ENCODE results near the gene ZNF280C.
"Not testable (repeated sequence)": the region's sequence is repeated elsewhere in the genome, so short reads cannot be mapped to it uniquely, and the experiment has no call there.

Gene ZNF280C

DNA sequence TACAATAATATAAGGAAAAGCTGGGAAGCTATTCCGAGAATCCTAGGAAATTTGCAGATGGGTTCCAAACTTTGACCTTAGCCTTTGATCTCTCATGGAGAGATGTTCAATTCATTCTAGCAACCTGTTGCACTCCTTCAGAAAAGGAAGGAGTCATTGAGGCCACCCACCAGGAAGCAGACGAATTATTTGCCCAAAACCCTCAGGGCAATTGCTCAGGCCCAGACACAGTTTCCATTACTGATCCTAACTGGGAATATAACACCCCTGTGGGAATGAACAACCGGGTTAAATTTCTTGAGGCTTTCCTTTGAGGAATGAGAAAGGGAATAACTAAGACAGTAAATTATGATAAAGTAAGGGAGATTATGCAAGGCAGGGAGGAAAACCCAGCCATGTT, 13.5 kb upstream of the ZNF280C start:
- H3K9me3 ChIP-seq (ENCODE audit: control insufficient read depth, insufficient read depth, low read length): peaks cover 7% of the 10 kb centered on the region
- no peak overlapping the region for H3K9ac ChIP-seq (ENCODE audit: low read depth, low read length)
- no peaks in the 10 kb centered on the region for H3K36me3 ChIP-seq (ENCODE audit: insufficient read depth, low read length)
- H3K4me1 ChIP-seq (ENCODE audit: insufficient read depth, low read length): peaks cover 26% of the 10 kb centered on the region

DNA sequence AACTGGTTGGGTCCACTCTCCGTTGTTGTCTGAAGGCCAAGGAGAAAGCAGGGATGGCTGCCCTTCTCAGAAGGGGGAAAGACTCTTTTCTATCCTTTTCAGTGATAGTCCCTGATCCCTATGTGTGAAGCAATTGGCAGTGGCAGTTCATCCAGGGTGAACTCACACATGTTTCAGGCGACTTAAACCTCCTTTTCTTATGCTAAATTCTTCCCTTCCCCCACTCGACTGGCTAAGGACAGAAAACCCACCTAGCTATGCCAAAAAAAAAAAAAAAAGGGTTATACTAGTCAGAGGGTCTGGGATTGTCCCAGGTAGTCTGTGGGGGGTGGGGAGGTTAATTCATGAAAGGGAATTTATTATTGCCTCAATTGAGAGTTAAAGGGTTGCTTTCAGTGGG, 12.2 kb upstream of the ZNF280C start:
- Histone ChIP-seq H3K9me3 (ENCODE audit: control insufficient read depth, insufficient read depth, low read length) (peaks cover 7% of the 10 kb centered on the region), H3K36me3 (ENCODE audit: insufficient read depth, low read length) (no peaks in the 10 kb centered on the region), H3K4me1 (ENCODE audit: insufficient read depth, low read length) (peaks cover 26% of the 10 kb centered on the region), H3K9ac (ENCODE audit: low read depth, low read length) (peak overlapping the region; percentile 29; the same call in 1 of the 2 replicates)

DNA sequence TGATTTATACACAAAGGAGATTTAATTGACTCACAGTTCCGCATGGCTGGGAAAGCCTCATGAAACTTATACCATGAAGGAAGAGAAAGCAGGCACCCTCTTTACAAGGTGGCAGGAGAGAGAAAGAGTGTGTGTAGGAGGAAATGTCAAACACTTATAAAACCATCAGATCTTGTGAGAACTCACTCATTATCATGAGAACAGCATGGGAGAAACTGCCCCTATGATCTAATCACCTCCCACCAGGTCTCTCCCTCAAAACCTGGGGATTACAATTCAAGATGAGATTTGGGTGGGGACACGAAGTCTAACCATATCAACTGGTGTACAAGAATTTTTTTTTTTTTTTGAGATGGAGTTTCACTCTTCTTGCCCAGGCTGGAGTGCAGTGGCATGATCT, 3.6 kb upstream of the ZNF280C start:
- not testable (repeated sequence) for H3K9ac ChIP-seq (ENCODE audit: low read depth, low read length); H3K4me1 ChIP-seq (ENCODE audit: insufficient read depth, low read length); H3K36me3 ChIP-seq (ENCODE audit: insufficient read depth, low read length); H3K9me3 ChIP-seq (ENCODE audit: control insufficient read depth, insufficient read depth, low read length)

DNA sequence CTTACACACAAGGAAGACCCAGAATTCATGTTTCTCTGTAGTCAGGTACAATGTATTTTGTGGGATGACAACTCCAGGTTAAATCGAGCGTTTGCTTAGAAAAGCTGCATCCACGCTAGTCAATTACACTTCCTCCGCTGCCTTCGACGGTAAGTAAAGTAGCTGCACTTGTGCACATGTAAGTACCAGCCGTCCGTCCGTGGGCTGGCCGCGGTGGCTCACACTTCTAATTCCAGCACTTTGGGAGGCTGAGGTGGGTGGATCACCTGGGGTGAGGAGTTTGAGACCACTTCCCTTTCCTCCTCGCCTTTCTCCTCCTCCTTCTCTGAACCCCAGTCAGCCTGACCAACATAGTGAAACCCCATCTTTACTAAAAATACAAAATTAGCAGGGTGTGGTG, 692 bp upstream of the ZNF280C start:
- H3K9me3 ChIP-seq (ENCODE audit: control insufficient read depth, insufficient read depth, low read length); H3K9ac ChIP-seq (ENCODE audit: low read depth, low read length); H3K36me3 ChIP-seq (ENCODE audit: insufficient read depth, low read length); H3K4me1 ChIP-seq (ENCODE audit: insufficient read depth, low read length): not testable (repeated sequence)

DNA sequence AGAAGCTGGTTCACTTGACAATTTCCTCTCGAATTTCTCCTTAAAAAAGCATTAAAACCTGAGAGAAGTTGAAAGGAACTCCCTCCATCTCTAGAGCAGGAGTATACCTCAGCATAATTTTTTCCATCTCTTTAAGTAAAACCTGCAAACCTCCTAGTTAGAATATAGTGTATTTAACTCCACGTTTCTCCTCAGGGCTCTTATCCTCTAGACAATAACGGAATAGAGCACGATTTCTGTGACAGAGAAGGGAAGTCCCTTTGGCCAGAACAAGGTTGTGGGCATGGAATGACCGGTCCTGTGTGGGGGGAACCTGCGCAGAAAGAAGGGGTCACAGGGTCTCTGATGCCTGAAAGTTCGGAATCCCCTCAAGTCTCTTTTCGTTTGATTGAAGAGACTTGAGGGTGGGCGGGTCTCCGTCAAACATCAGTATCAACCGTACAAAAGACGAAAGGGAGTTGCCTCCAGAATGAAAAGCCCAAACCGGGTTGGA, 697 bp downstream of the ZNF280C start:
- Histone ChIP-seq H3K9me3 (ENCODE audit: control insufficient read depth, insufficient read depth, low read length) (peaks cover 6% of the 10 kb centered on the region; the same call in 1 of the 2 replicates), H3K9ac (ENCODE audit: low read depth, low read length) (peak overlapping the region; percentile 91), H3K4me1 (ENCODE audit: insufficient read depth, low read length) (no peaks in the 10 kb centered on the region), H3K36me3 (ENCODE audit: insufficient read depth, low read length) (no peaks in the 10 kb centered on the region)

DNA sequence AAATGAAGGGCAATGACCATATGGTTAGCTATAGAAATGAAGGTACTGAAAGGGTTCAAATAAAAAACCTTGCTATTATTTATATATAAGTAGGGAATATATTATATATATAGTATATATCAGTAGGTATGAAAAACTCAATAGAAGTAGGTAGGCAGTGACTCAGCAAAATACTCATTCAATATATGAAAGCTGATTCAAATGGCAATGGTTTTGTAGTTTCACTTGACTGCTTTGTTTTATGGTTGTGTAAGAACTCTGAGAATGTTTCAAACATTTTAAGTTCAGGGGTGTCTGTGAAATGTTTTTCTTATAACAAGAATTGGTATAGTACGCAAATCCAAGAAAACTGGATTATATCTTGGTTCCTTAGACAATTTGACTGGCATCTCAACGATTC, 4.1 kb downstream of the ZNF280C start:
- Histone ChIP-seq H3K9ac (ENCODE audit: low read depth, low read length) (no peak overlapping the region), H3K9me3 (ENCODE audit: control insufficient read depth, insufficient read depth, low read length) (peaks cover 5% of the 10 kb centered on the region; the same call in 1 of the 2 replicates), H3K36me3 (ENCODE audit: insufficient read depth, low read length) (no peaks in the 10 kb centered on the region), H3K4me1 (ENCODE audit: insufficient read depth, low read length) (no peaks in the 10 kb centered on the region)

DNA sequence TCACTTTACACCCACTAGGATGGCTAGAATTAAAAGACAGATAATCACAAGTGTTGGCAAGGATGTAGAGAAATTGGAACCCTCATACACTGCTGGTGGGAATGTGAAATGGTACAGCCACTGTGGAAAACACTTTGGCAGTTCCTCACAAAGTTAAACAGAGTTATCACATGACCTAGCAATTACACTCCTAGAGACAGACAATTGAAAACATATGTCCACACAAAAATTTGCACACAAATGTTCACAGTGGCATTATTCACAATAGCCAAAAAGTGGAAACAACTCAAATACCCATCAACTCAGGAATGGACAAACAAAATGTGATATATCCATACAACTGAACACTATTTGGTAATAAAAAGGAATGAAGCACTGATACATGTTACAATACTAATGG, 5.7 kb downstream of the ZNF280C start:
- Histone ChIP-seq H3K36me3 (ENCODE audit: insufficient read depth, low read length) (no peaks in the 10 kb centered on the region), H3K4me1 (ENCODE audit: insufficient read depth, low read length) (no peaks in the 10 kb centered on the region), H3K9ac (ENCODE audit: low read depth, low read length) (no peak overlapping the region), H3K9me3 (ENCODE audit: control insufficient read depth, insufficient read depth, low read length) (no peaks in the 10 kb centered on the region)

DNA sequence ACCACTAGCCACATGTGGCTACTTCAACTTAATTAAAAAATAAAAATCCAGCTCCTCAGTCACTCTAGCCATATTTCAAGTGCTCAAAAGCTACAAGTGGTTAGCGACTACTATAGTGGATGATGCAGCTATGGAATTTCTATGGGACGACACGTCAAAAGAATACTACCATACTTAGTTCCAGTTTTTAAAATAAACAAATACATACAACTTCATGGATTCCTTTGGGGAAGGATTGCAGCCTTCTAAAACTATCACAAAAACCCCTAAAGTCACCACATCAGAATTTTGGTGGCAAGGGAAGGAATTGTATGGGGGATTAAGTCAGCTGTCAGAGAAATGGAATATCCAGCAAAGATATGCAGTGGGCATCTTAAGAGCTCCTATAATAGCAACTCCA, 6.5 kb downstream of the ZNF280C start:
- Histone ChIP-seq H3K9ac (ENCODE audit: low read depth, low read length) (no peak overlapping the region), H3K36me3 (ENCODE audit: insufficient read depth, low read length) (no peaks in the 10 kb centered on the region), H3K9me3 (ENCODE audit: control insufficient read depth, insufficient read depth, low read length) (no peaks in the 10 kb centered on the region), H3K4me1 (ENCODE audit: insufficient read depth, low read length) (no peaks in the 10 kb centered on the region)

DNA sequence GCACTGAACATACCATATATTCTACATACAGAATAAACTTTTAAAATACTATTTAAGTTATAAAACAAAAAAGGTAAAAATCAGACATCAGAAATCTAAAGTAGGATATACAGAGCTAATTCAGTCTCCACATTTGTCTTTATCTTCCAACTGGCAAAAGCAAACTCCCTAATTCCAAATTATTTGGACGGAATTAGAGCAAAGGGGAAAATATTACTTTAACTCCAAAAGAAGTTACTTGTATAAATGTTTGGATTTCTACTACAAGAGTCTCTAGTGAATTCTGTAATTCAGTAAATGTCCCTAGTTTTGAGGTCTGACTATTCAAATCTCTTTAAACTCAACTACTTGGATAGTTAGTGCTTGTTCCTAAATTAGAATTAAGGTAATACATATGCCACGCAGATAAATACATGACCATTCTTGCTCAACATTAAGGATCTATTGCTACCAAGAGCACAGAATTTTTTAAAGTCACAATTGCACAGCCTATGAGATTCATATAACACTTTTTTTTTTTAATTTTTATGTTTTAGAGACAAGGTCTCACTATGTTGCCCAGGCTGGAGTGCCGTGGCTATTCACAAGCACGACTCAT, 7.3 kb downstream of the ZNF280C start:
- Histone ChIP-seq H3K4me1 (ENCODE audit: insufficient read depth, low read length) (no peaks in the 10 kb centered on the region), H3K9me3 (ENCODE audit: control insufficient read depth, insufficient read depth, low read length) (no peaks in the 10 kb centered on the region), H3K36me3 (ENCODE audit: insufficient read depth, low read length) (no peaks in the 10 kb centered on the region), H3K9ac (ENCODE audit: low read depth, low read length) (no peak overlapping the region)

DNA sequence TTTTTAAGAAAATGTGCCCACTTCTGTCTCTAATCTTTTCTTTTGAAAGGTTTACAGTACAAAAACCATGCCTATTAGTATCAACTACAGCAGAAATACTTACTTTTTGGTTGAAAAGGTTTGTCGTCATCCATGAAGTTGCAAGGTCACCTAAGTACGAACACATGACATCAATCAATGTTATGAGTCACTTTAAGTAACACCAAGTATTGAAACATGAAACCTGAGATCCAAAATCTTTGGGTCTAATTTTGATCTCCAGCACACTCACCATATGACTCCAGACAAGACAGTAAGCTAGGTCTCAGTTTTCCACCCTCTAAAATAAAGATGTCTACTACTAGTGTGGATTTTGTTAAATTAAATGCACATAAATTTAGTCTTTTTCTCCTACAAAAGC, 8.4 kb downstream of the ZNF280C start:
- H3K36me3 ChIP-seq (ENCODE audit: insufficient read depth, low read length): no peaks in the 10 kb centered on the region; the same call in 1 of the 2 replicates
- no peaks in the 10 kb centered on the region for H3K4me1 ChIP-seq (ENCODE audit: insufficient read depth, low read length)
- H3K9me3 ChIP-seq (ENCODE audit: control insufficient read depth, insufficient read depth, low read length): no peaks in the 10 kb centered on the region

DNA sequence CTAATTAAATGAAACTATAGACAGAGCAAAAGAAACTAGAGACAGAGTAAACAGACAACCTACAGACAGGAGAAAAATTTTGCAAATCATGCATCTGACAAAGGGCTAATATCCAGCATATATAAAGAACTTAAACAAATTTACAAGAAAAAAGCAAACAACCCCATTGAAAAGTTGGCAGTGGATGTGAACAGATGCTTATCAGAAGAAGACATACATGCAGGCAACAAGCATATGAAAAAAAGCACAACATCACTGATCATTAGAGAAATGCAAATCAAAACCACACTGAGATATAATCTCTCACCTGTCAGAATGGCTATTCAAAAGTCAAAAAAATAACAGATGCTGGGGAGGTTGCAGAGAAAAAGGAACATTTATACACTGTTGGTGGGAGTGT, 14.8 kb downstream of the ZNF280C start:
- Histone ChIP-seq H3K4me1 (ENCODE audit: insufficient read depth, low read length) (no peaks in the 10 kb centered on the region), H3K36me3 (ENCODE audit: insufficient read depth, low read length) (no peaks in the 10 kb centered on the region; the same call in 1 of the 2 replicates), H3K9ac (ENCODE audit: low read depth, low read length) (no peak overlapping the region), H3K9me3 (ENCODE audit: control insufficient read depth, insufficient read depth, low read length) (no peaks in the 10 kb centered on the region)

More for the DNA sequence above, 8.4 kb downstream of the ZNF280C start:
- no peak overlapping the region for H3K9ac ChIP-seq (ENCODE audit: low read depth, low read length)

DNA sequence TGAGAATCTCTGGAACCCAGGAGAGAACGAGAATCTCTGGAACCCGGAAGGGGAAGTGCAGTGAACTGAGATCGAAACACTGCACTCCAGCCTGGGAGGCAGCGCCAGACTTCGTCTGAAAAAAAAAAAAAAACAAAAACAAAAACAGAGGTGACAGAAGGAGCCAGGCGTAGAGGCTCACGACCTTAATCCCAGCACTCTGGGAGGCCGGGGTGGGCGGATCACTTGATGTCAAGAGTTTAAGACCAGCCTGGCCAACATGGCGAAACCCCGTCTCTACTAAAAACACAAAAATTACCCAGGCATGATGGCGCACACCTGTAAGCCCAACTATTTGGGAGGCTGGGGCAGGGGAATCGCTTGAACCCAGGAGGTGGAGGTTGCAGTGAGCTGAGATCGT, 17.0 kb downstream of the ZNF280C start:
- H3K4me1 ChIP-seq (ENCODE audit: insufficient read depth, low read length): no peaks in the 10 kb centered on the region
- no peak overlapping the region for H3K9ac ChIP-seq (ENCODE audit: low read depth, low read length)
- H3K9me3 ChIP-seq (ENCODE audit: control insufficient read depth, insufficient read depth, low read length): no peaks in the 10 kb centered on the region
- H3K36me3 ChIP-seq (ENCODE audit: insufficient read depth, low read length): no peaks in the 10 kb centered on the region; the same call in 1 of the 2 replicates

DNA sequence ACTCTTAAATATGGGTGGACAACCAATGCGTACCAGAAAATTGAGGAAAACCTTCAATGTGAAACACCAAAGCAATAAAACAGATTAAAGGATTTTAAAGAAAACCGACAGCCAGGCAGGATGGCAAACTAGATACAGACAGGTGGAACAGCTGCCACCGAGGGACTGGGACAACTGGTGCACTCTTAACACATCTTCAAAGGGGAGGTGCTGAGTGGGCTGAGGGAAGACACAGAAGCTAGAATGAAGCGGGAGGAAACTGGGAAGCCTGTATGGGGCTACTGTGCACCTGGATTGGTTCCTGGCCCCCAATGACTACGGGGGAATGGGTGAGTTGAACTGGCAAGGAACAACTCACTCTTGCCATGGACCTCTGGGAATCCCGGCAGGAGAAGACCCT, 20.7 kb downstream of the ZNF280C start:
- Histone ChIP-seq H3K9ac (ENCODE audit: low read depth, low read length) (no peak overlapping the region), H3K4me1 (ENCODE audit: insufficient read depth, low read length) (no peaks in the 10 kb centered on the region), H3K36me3 (ENCODE audit: insufficient read depth, low read length) (peaks cover 8% of the 10 kb centered on the region; the same call in 1 of the 2 replicates), H3K9me3 (ENCODE audit: control insufficient read depth, insufficient read depth, low read length) (no peaks in the 10 kb centered on the region)

DNA sequence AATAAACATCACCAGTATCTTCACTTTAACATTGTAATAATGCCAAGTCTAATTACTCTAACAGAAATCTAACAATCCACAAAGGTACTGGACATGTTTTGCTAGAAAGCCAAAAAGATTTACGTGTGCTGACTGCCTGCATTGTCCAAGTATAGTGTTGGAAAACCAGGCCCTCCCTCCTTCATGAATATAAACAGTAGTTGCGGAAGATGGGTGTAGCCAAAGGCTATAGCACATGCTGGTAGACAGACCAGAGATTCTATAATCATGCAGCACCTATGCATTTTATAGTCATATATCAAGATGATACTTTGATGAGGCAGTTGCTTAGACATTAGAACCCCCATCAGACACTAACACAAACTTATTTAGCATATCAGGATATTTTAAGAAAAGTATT, 22.6 kb downstream of the ZNF280C start:
- no peaks in the 10 kb centered on the region for H3K9me3 ChIP-seq (ENCODE audit: control insufficient read depth, insufficient read depth, low read length)
- no peaks in the 10 kb centered on the region for H3K4me1 ChIP-seq (ENCODE audit: insufficient read depth, low read length)
- H3K9ac ChIP-seq (ENCODE audit: low read depth, low read length): no peak overlapping the region
- H3K36me3 ChIP-seq (ENCODE audit: insufficient read depth, low read length): peaks cover 15% of the 10 kb centered on the region; the same call in 1 of the 2 replicates

DNA sequence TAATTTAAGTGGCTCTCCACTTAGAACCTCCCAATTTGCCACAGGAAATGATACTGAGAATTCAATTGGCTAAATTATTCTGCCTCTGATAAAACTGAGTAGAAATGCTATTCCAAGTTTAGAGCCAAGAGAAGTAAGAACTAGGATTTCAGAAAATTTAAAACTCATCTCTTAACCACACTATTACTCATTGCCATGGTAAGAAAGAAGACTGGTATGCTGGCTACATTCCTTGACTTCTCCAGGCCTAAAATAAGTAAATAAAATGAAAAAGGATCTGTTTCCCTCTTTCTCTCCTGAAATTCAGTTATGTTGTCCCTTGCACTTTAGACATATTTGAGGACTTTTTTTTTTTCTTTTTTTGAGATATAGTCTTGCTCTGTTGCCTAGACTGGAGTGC, 23.3 kb downstream of the ZNF280C start:
- no peaks in the 10 kb centered on the region for H3K4me1 ChIP-seq (ENCODE audit: insufficient read depth, low read length)
- H3K36me3 ChIP-seq (ENCODE audit: insufficient read depth, low read length): peaks cover 15% of the 10 kb centered on the region; the same call in 1 of the 2 replicates
- H3K9ac ChIP-seq (ENCODE audit: low read depth, low read length): no peak overlapping the region
- H3K9me3 ChIP-seq (ENCODE audit: control insufficient read depth, insufficient read depth, low read length): no peaks in the 10 kb centered on the region
